Neural cell (in vitro differentiated cells): ENCODE results near the gene SLC29A3. TPM values are rescaled to one million over a fixed set of nuclear protein-coding genes. Genes with fewer than 3 reads are reported as not detected.

Experiments used
- H2AFZ ChIP-seq: fragments of 200-600, 300-800 bp; sonication (generic), shearing (Covaris generic); 2 replicates; pipeline ENCODE4 v1.6.0; 2014; ENCODE audit warnings: low read depth, mild to moderate bottlenecking, antibody characterized with exemption, low read length, moderate library complexity
- H3F3A ChIP-seq: fragments of 200-600 bp; shearing (Covaris generic); 2 replicates; pipeline ENCODE4 v1.6.1; 2016; ENCODE audit warnings: mild to moderate bottlenecking, moderate library complexity, mixed read lengths, antibody characterized with exemption, low read length; ENCODE audit not compliant: insufficient read depth, poor library complexity, severe bottlenecking
- H3K27ac ChIP-seq: fragments of 200-600, 300-800 bp; sonication (generic), shearing (Covaris generic); 2 replicates; pipeline ENCODE4 v1.5.1; 2014; ENCODE audit warnings: mild to moderate bottlenecking, low read length, moderate library complexity
- H3K27me3 ChIP-seq: fragments of 300-800, 200-600 bp; sonication (generic), shearing (Covaris generic); 2 replicates; pipeline ENCODE4 v1.6.0; 2014; ENCODE audit warnings: mild to moderate bottlenecking, low read depth, low read length, moderate library complexity; ENCODE audit not compliant: insufficient read depth
- H3K36me3 ChIP-seq: fragments of 300-800, 200-600 bp; sonication (generic), shearing (Covaris generic); 2 replicates; pipeline ENCODE4 v1.5.1; 2014; ENCODE audit warnings: mild to moderate bottlenecking, antibody characterized with exemption, low read length, moderate library complexity; ENCODE audit not compliant: insufficient read depth
- H3K4me2 ChIP-seq: fragments of 300-800, 200-600 bp; sonication (generic), shearing (Covaris generic); 2 replicates; pipeline ENCODE4 v1.6.0; 2014; ENCODE audit warnings: mild to moderate bottlenecking, low read length
- H3K4me3 ChIP-seq: fragments of 300-800, 200-600 bp; sonication (generic), shearing (Covaris generic); 2 replicates; pipeline ENCODE4 v1.5.1; 2014; ENCODE audit warnings: mild to moderate bottlenecking, low read length, moderate library complexity
- H3K79me2 ChIP-seq: fragments of 200-600 bp; shearing (Covaris generic); replicated peaks from 2 replicates; pipeline ENCODE4 v1.6.0; 2014; ENCODE audit warnings: mild to moderate bottlenecking, low read length, moderate library complexity; ENCODE audit not compliant: insufficient read depth
- H3K9ac ChIP-seq: fragments of 300-800, 200-600 bp; sonication (generic), shearing (Covaris generic); 2 replicates; pipeline ENCODE4 v1.6.1; 2016; ENCODE audit warnings: mild to moderate bottlenecking, low read length, mixed read lengths
- H3K9me2 ChIP-seq: fragments of 200-600 bp; shearing (Covaris generic); 2 replicates; pipeline ENCODE4 v1.6.1; 2016; ENCODE audit warnings: mild to moderate bottlenecking, low read length, mixed read lengths; ENCODE audit not compliant: insufficient read depth
- H3K9me3 ChIP-seq: fragments of 200-600, 300-800 bp; sonication (generic), shearing (Covaris generic); 2 replicates; pipeline ENCODE4 v1.6.1; 2016; ENCODE audit warnings: mild to moderate bottlenecking, mixed run types, low read length, moderate library complexity, mixed read lengths
- H4K20me1 ChIP-seq: fragments of 200-600 bp; shearing (Covaris generic); 2 replicates; pipeline ENCODE4 v1.6.1; 2016; ENCODE audit warnings: mild to moderate bottlenecking, mixed run types; ENCODE audit not compliant: insufficient read depth
- CTCF ChIP-seq: fragments of 450-650 bp; IDR thresholded peaks from 2 replicates; pipeline ENCODE4 v1.5.1; 2014; ENCODE audit warnings: antibody characterized with exemption, mild to moderate bottlenecking, moderate library complexity; ENCODE audit not compliant: poor library complexity, severe bottlenecking
- EP300 ChIP-seq: fragments of 450-650 bp; conservative IDR thresholded peaks from 2 replicates; pipeline ENCODE4 v1.6.1; 2014; ENCODE audit warnings: antibody characterized with exemption, mild to moderate bottlenecking, moderate library complexity; ENCODE audit not compliant: poor library complexity, severe bottlenecking
- EZH2 ChIP-seq: fragments of 200-600, 300-800 bp; shearing (Covaris generic), sonication (generic); IDR thresholded peaks from 2 replicates; pipeline ENCODE4 v1.6.1; 2014; ENCODE audit warnings: antibody characterized with exemption, low read length, borderline replicate concordance, mild to moderate bottlenecking; ENCODE audit not compliant: insufficient read depth, poor library complexity, severe bottlenecking
- MXI1 ChIP-seq: fragments of 450-650 bp; conservative IDR thresholded peaks from 2 replicates; pipeline ENCODE4 v1.6.1; 2014; ENCODE audit warnings: antibody characterized with exemption, mild to moderate bottlenecking; ENCODE audit not compliant: poor library complexity, severe bottlenecking
- POLR2AphosphoS5 ChIP-seq: IDR thresholded peaks from 2 replicates; pipeline ENCODE4 v1.6.1; 2012
- RAD21 ChIP-seq: fragments of 450-650 bp; conservative IDR thresholded peaks from 2 replicates; pipeline ENCODE4 v1.6.1; 2014; ENCODE audit warnings: antibody characterized with exemption, mild to moderate bottlenecking, moderate library complexity
- SMC3 ChIP-seq: fragments of 450-650 bp; conservative IDR thresholded peaks from 2 replicates; pipeline ENCODE4 v1.6.1; 2014; ENCODE audit warnings: antibody characterized with exemption, mild to moderate bottlenecking, moderate library complexity; ENCODE audit not compliant: poor library complexity
- TAF1 ChIP-seq: IDR thresholded peaks from 2 replicates; pipeline ENCODE4 v1.6.1; 2012; ENCODE audit warnings: low read depth
- polyA plus RNA-seq: library from polyadenylated mRNA; depleted of rRNA; stranded (reverse); fragments of >200 nt; gene quantifications from 2 replicates; pipeline ENCODE4 v1.2.3, GENCODE V29; 2014
- TF ChIP-seq, protein P1 (sequence below): IDR thresholded peaks from 2 replicates; pipeline ENCODE4 v1.6.1; 2012; ENCODE audit warnings: borderline replicate concordance

SLC29A3 gene
- polyA plus RNA-seq, 1 donor from 2014 or later = 2.3 TPM

GRCh38 chr10:71392292-71392691 is 73.2 kb downstream of the SLC29A3 start:
- no peaks in the 10 kb centered on the region for H3K79me2 ChIP-seq
- no peaks in the 10 kb centered on the region for H3K36me3 ChIP-seq
- TF ChIP-seq TAF1 (no peak), CTCF (no peak), EP300 (no peak), EZH2 (no peak), RAD21 (no peak), MXI1 (no peak), SMC3 (no peak), POLR2AphosphoS5 (no peak)
- TF ChIP-seq, protein P1, sequence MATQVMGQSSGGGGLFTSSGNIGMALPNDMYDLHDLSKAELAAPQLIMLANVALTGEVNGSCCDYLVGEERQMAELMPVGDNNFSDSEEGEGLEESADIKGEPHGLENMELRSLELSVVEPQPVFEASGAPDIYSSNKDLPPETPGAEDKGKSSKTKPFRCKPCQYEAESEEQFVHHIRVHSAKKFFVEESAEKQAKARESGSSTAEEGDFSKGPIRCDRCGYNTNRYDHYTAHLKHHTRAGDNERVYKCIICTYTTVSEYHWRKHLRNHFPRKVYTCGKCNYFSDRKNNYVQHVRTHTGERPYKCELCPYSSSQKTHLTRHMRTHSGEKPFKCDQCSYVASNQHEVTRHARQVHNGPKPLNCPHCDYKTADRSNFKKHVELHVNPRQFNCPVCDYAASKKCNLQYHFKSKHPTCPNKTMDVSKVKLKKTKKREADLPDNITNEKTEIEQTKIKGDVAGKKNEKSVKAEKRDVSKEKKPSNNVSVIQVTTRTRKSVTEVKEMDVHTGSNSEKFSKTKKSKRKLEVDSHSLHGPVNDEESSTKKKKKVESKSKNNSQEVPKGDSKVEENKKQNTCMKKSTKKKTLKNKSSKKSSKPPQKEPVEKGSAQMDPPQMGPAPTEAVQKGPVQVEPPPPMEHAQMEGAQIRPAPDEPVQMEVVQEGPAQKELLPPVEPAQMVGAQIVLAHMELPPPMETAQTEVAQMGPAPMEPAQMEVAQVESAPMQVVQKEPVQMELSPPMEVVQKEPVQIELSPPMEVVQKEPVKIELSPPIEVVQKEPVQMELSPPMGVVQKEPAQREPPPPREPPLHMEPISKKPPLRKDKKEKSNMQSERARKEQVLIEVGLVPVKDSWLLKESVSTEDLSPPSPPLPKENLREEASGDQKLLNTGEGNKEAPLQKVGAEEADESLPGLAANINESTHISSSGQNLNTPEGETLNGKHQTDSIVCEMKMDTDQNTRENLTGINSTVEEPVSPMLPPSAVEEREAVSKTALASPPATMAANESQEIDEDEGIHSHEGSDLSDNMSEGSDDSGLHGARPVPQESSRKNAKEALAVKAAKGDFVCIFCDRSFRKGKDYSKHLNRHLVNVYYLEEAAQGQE = no peak
- no peak overlapping the region for H3K27ac ChIP-seq
- no peak overlapping the region for H2AFZ ChIP-seq
- no peak overlapping the region for H3K9ac ChIP-seq
- no peaks in the 10 kb centered on the region for H3K9me3 ChIP-seq
- H4K20me1 ChIP-seq = no peaks in the 10 kb centered on the region
- no peak overlapping the region for H3K4me3 ChIP-seq
- peaks cover 5% of the 10 kb centered on the region for H3K27me3 ChIP-seq
- no peaks in the 10 kb centered on the region for H3F3A ChIP-seq
- no peak overlapping the region for H3K4me2 ChIP-seq
- H3K9me2 ChIP-seq = no peaks in the 10 kb centered on the region

DNA sequence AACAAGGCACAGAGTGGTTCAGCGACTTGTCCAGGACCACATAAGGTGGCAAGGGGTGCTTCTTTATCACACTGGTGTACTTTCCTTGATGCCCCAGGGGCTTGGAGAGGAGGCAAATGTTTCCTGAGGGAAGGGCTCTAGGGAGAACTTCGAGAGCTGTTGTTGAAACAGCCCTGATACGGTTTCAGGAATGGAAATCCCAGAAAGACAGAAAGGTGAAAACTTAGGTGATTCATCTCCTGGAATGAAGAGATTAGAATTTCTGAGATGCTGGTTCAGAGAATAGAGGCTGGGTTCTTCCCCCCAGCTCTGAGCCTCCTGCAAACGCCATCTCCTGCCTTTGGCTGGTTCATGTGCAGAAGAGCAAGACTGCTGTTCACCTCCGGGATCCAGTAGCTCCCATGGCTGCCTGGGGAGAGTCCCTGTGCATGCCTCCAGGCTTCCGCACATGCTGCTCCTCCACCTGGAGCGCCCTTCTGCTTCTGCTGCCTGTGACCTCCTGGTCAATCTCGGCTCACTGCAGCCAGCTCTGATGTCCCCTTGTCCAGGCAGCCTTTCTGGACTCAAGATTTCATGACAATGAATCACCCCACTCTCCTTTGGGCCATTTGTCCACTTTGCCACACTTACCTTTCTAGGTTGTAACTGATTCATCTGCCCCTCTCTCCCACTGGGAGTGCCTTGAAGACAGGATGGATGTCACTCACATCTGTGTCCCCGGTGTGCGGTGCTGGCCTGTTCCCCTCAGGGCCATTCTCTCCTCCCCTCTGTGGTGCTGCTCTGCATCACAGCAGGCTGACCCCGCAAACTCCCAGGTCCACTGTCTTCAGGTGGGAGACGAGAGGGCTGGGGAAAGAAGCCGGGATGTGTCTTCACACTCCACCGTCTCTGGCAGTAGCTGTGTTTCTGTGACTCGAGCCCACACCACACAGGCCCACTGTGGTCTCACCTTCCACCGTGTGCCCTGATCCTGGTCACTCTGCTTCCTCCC is 74.0 kb downstream of the SLC29A3 start:
- Histone ChIP-seq H3K27ac (no peak overlapping the region), H3K9me3 (no peaks in the 10 kb centered on the region), H3K9me2 (no peaks in the 10 kb centered on the region), H4K20me1 (no peaks in the 10 kb centered on the region), H3K36me3 (no peaks in the 10 kb centered on the region), H3K27me3 (peaks cover 13% of the 10 kb centered on the region), H3F3A (no peaks in the 10 kb centered on the region), H3K4me3 (no peak overlapping the region), H3K4me2 (no peak overlapping the region), H3K9ac (no peak overlapping the region), H2AFZ (no peak overlapping the region), H3K79me2 (no peaks in the 10 kb centered on the region)
- TF ChIP-seq POLR2AphosphoS5 (no peak), EZH2 (no peak), SMC3 (no peak), MXI1 (no peak), EP300 (no peak), TAF1 (no peak), RAD21 (no peak)
- TF ChIP-seq, protein P1 = no peak
